ENCODE results near the gene ANKS1A.
A peak's percentile ranks its signal among the peaks of the same experiment; 100 is the strongest.

The ANKS1A gene

DNA sequence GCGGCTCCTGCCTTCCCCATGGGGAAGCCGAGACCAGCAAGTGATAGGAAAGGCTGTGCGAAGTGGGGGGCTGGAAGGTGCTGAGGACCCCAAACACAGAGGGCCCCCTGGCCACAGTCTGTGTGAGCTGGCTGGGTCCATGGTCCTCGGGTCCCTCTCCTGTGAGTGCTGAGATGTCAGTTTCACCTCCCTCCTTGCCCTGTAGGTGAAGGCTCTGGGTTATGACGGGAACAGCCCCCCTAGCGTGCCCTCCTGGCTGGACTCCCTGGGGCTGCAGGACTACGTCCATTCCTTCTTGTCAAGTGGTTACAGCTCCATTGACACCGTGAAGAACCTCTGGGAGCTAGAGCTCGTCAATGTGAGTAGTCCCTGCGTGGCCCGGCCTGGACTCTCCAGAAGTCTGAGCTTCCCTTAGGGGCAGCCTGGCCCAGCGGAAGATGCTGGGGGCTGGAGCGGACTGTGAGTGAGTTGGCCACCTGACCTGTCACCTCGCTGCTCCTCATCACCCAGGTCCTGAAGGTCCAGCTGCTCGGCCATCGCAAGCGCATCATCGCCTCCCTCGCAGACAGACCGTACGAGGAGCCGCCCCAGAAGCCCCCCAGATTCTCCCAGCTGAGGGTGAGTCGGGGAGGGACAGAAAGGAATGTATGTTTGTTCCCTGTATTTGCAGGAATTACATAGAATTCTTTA, 190.4 kb downstream of the ANKS1A start:
- no peak for DNase-seq (ENCODE audit: low spot score)
- H3K4me1 Mint-ChIP-seq (ENCODE audit: low read depth), result peaks cover 2% of the 10 kb centered on the region
- H3K27ac Mint-ChIP-seq, result no peak overlapping the region
- H3K27me3 Mint-ChIP-seq (ENCODE audit: low read depth), result no peaks in the 10 kb centered on the region
- no peak overlapping the region for H3K4me3 Mint-ChIP-seq
- no peaks in the 10 kb centered on the region for H3K36me3 Mint-ChIP-seq (ENCODE audit: low read depth)
- no peaks in the 10 kb centered on the region for H3K9me3 Mint-ChIP-seq

DNA sequence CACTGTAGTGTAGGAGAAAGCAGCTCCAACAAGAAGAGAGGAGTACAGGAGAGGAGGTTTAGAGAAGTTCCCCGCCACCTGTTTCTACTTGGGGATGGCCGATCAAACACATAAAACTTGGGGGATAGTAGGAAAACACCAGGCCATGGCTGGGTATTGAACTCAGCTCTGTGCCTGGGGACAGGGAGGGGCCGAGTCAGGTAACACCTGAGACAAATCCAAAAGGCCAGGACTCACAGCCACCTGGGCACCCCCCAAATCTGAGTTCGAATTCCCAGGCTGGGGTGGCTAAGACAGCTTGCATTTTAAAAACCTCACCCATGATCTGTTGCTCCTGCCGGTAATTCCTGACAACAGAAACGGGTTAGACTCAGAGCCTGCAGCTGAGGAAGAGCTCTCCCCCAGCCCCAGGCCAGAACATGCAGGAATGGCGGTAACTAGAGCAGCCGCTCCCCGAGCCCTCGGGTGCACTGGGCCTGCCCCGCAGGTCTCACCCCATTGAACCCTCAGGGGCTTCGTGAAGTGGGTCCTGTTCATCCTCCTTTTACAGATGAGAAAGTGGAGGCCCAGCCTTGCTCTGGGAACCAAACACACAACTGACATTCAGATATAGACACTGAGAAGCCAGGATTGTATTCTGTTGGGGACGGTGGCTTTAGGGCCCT, 191.1 kb downstream of the ANKS1A start:
- Mint-ChIP-seq H3K4me1 (ENCODE audit: low read depth) (peaks cover 2% of the 10 kb centered on the region), H3K36me3 (ENCODE audit: low read depth) (no peaks in the 10 kb centered on the region), H3K9me3 (no peaks in the 10 kb centered on the region), H3K27me3 (ENCODE audit: low read depth) (no peaks in the 10 kb centered on the region), H3K4me3 (no peak overlapping the region), H3K27ac (no peak overlapping the region)
- no peak for DNase-seq (ENCODE audit: low spot score)

DNA sequence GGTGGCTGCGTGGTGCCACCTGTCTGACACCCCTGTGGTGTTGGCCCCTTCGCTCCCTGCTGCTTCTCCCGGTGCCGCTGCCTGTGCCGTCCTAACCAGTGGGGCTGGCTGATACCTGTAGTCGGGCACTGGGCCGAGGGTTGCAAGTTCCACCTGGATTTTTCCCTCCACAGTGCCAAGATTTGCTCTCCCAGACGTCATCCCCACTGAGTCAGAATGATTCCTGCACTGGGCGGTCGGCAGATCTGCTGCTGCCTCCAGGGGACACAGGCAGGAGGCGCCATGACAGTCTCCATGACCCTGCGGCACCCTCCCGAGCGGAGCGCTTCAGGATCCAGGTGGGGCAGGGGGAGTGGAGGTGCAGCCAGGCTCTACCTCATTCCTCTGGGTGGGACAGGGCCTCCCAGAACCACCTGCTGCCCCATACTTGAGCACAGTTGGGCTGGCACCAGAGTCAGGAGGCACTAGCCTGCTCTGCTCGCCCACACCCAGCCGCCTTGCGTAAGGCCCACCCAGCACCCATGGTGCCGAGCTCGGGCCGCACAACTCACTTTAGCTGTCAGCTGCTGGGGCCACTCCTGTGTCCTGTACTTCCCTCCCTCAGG, 191.9 kb downstream of the ANKS1A start:
- Mint-ChIP-seq H3K27ac (no peak overlapping the region), H3K9me3 (no peaks in the 10 kb centered on the region), H3K36me3 (ENCODE audit: low read depth) (no peaks in the 10 kb centered on the region), H3K27me3 (ENCODE audit: low read depth) (no peaks in the 10 kb centered on the region), H3K4me3 (no peak overlapping the region), H3K4me1 (ENCODE audit: low read depth) (peaks cover 2% of the 10 kb centered on the region)
- DNase-seq (ENCODE audit: low spot score), result no peak

- no peaks in the 10 kb centered on the region for H3K36me3 Mint-ChIP-seq (ENCODE audit: low read depth)
- no peak overlapping the region for H3K27ac Mint-ChIP-seq
- no peak for DNase-seq (ENCODE audit: low spot score)
- no peaks in the 10 kb centered on the region for H3K9me3 Mint-ChIP-seq
- H3K4me1 Mint-ChIP-seq (ENCODE audit: low read depth), result peaks cover 2% of the 10 kb centered on the region
- no peaks in the 10 kb centered on the region for H3K27me3 Mint-ChIP-seq (ENCODE audit: low read depth)
- H3K4me3 Mint-ChIP-seq, result no peak overlapping the region
Measured at GRCh38 chr6:35081426-35081851, 192.4 kb downstream of the ANKS1A start.

- H3K36me3 Mint-ChIP-seq (ENCODE audit: low read depth), result no peaks in the 10 kb centered on the region
- peaks cover 2% of the 10 kb centered on the region for H3K4me1 Mint-ChIP-seq (ENCODE audit: low read depth)
- no peaks in the 10 kb centered on the region for H3K9me3 Mint-ChIP-seq
- no peak overlapping the region for H3K4me3 Mint-ChIP-seq
- DNase-seq (ENCODE audit: low spot score), result no peak
- no peak overlapping the region for H3K27ac Mint-ChIP-seq
- H3K27me3 Mint-ChIP-seq (ENCODE audit: low read depth), result no peaks in the 10 kb centered on the region
Measured at GRCh38 chr6:35082046-35082732, 193.1 kb downstream of the ANKS1A start.

GRCh38 chr6:35082733-35083403, 193.8 kb downstream of the ANKS1A start:
- Mint-ChIP-seq H3K27me3 (ENCODE audit: low read depth) (no peaks in the 10 kb centered on the region), H3K36me3 (ENCODE audit: low read depth) (no peaks in the 10 kb centered on the region), H3K4me3 (no peak overlapping the region), H3K4me1 (ENCODE audit: low read depth) (peaks cover 2% of the 10 kb centered on the region), H3K27ac (no peak overlapping the region), H3K9me3 (no peaks in the 10 kb centered on the region)
- no peak for DNase-seq (ENCODE audit: low spot score)

DNA sequence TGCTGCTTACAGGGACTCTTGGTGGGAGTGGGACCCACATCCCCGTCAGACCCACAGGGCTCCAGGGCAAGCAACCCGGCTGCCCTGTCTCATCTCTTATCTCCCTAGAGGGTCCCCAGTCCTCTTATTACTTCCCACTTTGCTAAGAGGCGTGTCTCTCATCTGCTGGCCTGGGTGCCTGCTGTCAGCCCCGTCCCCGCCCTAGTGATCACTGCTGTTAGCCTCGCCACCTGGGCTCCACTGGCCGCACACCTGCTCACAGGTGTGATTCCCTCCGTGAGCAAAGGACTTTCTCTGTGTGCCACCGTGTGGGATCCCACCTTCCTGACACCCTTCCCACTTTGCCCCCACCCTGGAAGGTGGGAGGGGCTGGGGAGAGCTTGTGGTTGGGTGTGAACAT, 194.5 kb downstream of the ANKS1A start:
- DNase-seq (ENCODE audit: low spot score), result no peak
- no peak overlapping the region for H3K4me3 Mint-ChIP-seq
- H3K27me3 Mint-ChIP-seq (ENCODE audit: low read depth), result no peaks in the 10 kb centered on the region

DNA sequence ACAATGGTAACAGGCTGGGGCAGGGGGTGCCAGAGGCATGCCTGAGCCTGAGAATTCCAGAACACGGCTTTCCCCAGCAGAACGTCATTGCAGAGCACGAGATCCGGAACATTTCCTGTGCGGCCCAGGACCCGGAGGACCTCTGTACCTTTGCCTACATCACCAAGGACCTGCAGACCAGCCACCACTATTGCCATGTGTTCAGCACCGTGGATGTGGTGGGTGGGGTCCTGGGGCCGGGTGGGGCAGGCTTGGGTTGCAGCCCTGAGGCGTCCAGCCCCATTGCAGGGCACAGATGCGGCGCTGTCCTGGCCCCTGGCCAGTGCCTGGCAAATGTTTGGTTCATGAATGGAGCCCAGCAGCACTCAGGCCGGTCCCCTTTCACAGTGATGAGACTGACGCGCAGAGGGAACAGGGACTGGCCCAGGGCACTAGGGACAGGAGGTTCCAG, 195.0 kb downstream of the ANKS1A start:
- H3K9me3 Mint-ChIP-seq, result no peaks in the 10 kb centered on the region
- no peaks in the 10 kb centered on the region for H3K27me3 Mint-ChIP-seq (ENCODE audit: low read depth)
- no peak for DNase-seq (ENCODE audit: low spot score)
- no peak overlapping the region for H3K27ac Mint-ChIP-seq
- H3K4me3 Mint-ChIP-seq, result no peak overlapping the region
- H3K36me3 Mint-ChIP-seq (ENCODE audit: low read depth), result no peaks in the 10 kb centered on the region
- peaks cover 2% of the 10 kb centered on the region for H3K4me1 Mint-ChIP-seq (ENCODE audit: low read depth)

More for the DNA sequence above, 194.5 kb downstream of the ANKS1A start:
- Mint-ChIP-seq H3K36me3 (ENCODE audit: low read depth) (no peaks in the 10 kb centered on the region), H3K27ac (no peak overlapping the region), H3K9me3 (no peaks in the 10 kb centered on the region), H3K4me1 (ENCODE audit: low read depth) (peaks cover 2% of the 10 kb centered on the region)

- Mint-ChIP-seq H3K9me3 (no peaks in the 10 kb centered on the region), H3K27me3 (ENCODE audit: low read depth) (no peaks in the 10 kb centered on the region), H3K4me3 (no peak overlapping the region), H3K4me1 (ENCODE audit: low read depth) (peaks cover 2% of the 10 kb centered on the region), H3K36me3 (ENCODE audit: low read depth) (no peaks in the 10 kb centered on the region), H3K27ac (no peak overlapping the region)
- no peak for DNase-seq (ENCODE audit: low spot score)
Measured at GRCh38 chr6:35084511-35085203, 195.6 kb downstream of the ANKS1A start.

- Mint-ChIP-seq H3K4me3 (no peak overlapping the region), H3K27ac (no peak overlapping the region), H3K9me3 (no peaks in the 10 kb centered on the region), H3K27me3 (ENCODE audit: low read depth) (no peaks in the 10 kb centered on the region), H3K4me1 (ENCODE audit: low read depth) (peaks cover 2% of the 10 kb centered on the region), H3K36me3 (ENCODE audit: low read depth) (no peaks in the 10 kb centered on the region)
- no peak for DNase-seq (ENCODE audit: low spot score)
Measured at GRCh38 chr6:35085359-35086281, 196.6 kb downstream of the ANKS1A start.

- no peaks in the 10 kb centered on the region for H3K9me3 Mint-ChIP-seq
- no peak for DNase-seq (ENCODE audit: low spot score)
- H3K4me3 Mint-ChIP-seq, result no peak overlapping the region
- peaks cover 1% of the 10 kb centered on the region for H3K4me1 Mint-ChIP-seq (ENCODE audit: low read depth)
- no peaks in the 10 kb centered on the region for H3K27me3 Mint-ChIP-seq (ENCODE audit: low read depth)
- no peaks in the 10 kb centered on the region for H3K36me3 Mint-ChIP-seq (ENCODE audit: low read depth)
- peak overlapping the region; percentile 60 for H3K27ac Mint-ChIP-seq
Measured at GRCh38 chr6:35086282-35086632, 197.2 kb downstream of the ANKS1A start.

- no peak for DNase-seq (ENCODE audit: low spot score)
- Mint-ChIP-seq H3K4me1 (ENCODE audit: low read depth) (no peaks in the 10 kb centered on the region), H3K9me3 (no peaks in the 10 kb centered on the region), H3K27me3 (ENCODE audit: low read depth) (no peaks in the 10 kb centered on the region), H3K27ac (peak overlapping the region; percentile 60), H3K36me3 (ENCODE audit: low read depth) (no peaks in the 10 kb centered on the region), H3K4me3 (no peak overlapping the region)
Measured at GRCh38 chr6:35086636-35087360, 197.7 kb downstream of the ANKS1A start.
